CD4-positive, alpha-beta T cell treated with Interleukin-21 for 1 hour (primary cell): ENCODE data around the gene MAPRE3.

Source experiments
- DNase-seq: peaks from one replicate; pipeline ENCODE4 v3.0.0-alpha.2; 2020

Gene MAPRE3

DNA sequence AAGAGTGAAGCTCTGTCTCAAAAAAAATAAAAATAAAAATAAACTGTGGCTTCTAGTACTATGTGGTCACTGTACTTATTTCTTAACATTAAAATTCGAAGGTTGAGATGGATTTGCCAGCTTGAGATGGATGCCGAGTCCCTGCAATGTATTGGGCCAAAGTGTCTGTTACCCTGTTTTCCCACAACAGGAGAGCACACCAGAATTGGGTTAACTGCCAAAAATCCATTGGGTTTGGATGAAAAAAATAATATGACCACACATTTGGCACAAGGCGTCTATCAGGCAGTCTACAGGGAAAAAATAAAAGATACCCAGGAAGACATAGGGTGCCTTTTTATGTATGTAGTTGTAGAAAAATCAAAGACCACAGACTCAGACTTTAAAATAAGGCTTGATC lies 19.2 kb upstream of the MAPRE3 start:
- DNase-seq = no peak

DNA sequence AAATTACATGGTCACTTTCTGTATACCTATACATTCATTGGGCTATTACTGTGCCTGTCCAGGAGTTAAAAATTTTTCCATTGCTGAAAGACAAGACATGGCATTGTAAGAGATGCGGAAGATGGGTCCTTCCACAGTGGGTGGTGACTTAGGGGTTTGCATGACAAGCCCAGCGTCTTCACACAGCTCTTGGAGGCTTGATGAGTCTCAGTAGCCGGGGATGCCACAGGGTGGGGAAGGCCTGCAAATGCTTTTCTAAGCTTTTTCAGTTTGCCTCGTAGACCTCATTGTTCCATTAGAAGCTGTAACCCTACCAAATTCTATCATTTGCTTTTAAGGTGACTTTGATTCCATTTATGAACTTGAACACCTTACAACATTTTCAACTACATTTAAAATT lies 18.1 kb upstream of the MAPRE3 start:
- no peak for DNase-seq

DNA sequence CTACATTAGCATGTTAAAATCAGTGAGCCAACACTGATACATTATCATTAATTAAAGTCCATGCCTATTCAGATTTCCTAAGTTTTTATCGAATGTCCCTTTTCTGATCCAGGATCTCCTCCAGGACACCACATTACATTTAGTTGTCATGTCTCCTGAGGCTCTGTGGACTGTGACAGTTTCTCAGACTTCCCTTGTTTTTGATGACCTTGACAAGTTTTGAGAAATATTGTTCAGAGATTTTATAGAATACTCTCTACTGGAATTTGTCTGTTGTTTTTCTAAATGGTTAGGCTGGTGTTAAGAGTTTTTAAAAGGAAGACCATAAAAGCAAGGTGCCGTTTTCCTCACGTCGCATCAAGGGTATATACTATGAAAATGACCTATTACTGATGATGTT lies 16.3 kb upstream of the MAPRE3 start:
- DNase-seq = no peak

DNA sequence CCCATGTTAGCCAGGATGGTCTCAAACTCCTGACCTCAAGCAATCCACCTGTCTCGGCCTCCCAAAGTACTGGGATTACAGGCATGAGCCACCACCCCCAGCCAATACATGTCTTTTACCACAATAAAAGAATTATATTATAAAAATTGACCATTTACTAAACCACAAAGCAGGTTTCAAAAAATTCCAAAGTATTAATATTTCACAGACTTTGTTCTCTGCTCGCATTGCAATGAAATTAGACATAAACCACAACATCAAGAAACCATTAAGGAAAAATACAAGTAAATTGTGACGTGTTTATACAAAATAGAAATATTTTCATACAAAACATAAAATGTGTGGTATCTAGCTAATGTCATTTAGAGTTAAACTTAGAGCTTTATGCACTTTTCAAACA lies 13.4 kb upstream of the MAPRE3 start:
- no peak for DNase-seq

DNA sequence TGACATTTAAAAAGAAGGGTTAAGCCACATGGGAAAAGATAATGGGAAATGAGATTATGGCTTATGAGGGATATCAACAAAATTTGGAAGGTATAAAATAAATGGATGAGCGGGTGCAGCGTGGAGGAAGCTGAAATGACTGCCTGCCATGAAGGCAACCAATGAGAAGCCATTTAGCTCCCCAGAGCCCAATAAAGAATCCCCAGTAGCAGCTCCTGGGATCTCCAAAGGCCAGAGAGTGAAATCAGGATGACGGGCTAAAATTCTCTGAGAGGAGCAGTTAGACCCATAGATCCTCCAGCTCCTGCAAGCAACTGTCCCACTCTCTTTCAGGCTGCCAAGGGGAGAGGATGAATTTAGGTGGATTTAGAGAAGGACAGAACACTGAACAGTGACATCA lies 12.9 kb upstream of the MAPRE3 start:
- no peak for DNase-seq

DNA sequence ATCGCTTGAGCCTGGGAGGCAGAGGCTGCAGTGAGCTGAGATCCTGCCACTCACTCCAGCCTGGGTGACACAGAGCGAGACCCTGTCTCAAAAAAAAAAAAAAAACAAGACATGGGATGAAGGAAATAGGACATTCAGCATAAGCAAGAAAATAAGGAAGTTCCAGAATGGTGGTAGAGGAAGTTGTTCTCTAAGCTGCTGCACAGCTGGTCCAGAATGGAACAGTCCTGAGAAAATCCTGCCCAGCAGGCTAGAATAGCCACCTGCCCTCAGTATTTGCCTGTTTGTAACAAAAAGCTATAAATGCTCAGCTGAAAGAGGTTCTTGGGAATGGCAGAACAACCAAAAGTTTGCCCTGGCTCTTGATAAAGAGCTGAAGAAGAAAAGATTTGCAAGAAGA lies 11.1 kb upstream of the MAPRE3 start:
- DNase-seq = no peak

DNA sequence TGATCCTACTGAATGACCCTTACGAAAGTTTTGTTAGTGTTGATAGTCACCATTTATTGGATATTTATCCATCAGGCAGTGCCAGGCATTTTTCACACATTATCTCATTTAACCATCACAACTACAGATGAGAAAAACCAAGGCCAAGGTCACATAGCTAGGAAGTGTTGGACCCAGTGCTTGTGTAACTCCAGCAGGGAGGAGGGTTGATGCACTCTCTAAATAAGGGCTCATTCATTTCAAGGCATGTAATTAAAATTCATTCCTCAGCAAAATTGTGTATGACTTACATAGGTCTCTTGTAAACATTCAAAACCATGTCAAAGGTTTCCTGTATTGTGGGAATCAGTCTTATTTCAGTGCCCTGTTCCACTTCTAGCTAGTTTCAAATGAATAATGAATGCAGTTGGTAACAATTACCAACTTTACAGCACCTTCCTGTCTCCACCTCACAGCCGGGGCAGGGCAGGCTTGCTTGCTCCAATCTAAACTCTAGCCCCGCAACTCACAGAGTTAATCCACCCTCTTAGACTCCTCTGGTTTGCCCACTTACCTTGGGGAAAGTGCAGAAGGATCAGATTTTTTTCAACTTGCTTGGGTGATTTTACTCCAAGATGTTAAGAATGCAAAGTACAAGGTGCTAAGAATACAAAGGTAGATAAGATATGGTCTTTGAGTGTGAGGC lies 5.8 kb upstream of the MAPRE3 start:
- DNase-seq = no peak

DNA sequence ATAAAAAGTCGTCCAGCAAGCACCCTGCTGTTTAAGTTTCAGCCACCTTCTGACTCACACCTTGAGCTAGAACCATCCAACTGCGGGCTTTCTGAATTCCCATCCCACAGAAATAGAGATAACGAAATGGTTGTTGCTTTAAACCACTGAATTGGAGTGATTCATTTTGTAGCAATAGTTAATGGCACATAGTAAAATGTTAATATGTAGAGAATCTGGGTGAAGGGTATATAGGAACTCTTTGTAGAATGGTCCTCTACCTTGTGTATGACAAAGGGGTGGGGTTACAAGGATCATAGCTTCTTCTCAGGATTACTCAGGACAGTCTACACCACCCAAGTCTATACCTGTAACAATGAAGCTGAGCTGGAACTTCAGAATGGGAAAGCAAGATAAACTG lies 2.4 kb upstream of the MAPRE3 start:
- no peak for DNase-seq

DNA sequence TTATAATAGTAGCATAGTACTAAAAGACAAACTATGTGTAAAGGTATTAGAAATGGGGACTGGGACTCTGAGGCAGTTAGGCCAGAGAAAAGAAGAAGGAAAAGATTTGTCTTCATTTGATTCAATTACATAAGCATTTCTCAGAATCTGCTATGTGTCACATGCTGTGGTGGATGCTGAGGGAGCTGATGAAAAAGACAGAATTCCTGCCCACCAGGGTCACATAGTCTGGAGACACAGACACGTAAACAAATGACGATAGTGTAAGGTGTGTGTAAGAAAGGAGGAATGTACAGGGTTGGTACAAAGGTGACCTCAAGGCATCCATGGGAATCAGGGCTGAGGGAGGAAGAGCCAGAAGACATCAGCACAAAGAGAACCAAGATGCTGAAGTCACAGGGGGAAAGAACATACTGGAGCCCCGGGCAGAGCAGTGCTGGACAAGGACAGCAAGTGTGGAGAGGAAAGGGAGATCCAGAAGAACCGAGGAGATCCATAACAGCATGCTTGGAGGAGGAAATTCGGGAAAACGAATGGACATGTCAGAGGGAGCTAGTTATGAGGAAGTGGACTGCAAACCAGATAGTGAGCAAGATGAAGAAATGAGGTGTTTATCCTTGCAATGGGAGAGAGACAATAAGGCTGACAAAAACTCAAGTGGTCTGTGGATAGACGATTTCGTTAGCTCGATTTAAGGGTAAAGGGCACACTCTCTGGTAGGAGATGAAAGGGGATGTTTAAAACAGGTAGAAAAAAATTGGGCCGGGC lies 1.2 kb upstream of the MAPRE3 start:
- DNase-seq = no peak

DNA sequence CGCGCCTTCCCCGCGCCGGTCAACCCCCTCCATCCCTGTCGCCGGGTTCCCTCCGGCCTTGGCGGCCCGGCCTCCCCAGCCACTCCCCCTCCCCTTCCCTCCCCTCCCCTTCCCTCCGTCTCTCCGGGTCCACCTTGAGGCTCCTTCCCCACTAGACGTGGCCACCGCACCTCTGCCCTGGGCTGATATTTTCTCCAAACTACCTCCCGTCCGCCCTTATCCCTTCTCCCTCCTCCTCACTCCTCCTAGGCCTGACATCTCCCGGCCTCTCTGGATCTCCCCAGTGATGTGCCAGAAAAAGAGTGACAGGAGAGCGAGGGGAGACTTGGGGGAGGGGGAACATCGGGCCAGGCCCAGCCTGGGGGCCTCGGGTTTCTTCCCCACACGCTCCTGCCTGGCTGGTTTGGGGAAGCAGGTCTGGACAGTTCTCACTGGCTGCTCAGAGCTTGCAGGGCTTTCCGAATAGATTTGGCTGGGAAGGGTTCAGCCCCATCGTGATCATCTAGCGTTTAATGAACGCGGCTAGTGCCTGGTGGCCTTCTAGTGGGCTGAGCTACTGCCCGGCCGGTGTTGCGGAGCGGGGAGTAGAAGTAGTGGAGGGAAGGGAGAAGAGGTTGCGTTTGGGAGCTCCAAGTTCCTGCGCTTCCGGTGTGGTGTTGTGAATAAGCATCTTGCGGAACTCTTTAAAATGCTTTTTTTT lies 641 bp downstream of the MAPRE3 start:
- DNase-seq = no peak

DNA sequence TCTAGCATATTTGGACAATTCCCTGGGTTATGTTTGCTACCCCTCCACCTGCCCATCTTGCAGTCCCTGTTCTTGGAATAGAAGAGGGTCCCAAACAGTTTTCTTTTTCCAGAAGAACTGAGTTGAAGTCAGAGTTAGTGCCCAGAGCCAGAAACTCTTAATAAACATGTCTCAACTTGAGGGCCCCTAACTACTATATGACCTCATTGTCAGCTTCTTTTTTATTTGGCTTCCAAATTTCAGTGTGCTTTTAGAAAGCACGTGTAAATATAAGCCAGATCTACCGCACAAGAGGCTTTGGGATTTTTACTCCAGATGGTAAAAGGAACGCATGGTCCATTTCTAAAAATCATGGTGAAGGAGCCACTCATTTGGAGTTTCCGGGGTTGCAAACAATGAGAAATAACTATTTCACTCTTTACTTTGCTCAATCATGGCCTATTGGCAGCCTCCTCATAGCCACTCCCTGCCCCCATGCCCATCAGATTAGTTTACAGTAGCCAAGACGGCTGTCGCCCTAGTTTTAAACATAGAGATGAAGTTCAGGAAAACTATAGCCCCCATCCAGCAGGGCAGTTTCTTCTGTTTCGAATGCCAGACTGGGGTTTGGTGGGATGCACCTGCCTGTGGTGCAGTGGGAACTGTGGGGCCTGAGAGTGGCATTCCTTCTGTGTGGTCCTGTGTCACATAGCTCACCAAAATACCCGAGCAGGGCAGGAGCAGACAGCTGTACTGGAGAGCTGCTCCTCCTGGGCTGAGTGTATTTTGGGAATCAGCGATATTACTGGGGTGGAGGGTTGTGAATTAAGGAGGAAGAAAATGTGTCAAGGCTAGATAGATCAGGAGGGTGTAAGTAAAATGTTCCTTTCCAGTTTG lies 1.7 kb downstream of the MAPRE3 start:
- no peak for DNase-seq

DNA sequence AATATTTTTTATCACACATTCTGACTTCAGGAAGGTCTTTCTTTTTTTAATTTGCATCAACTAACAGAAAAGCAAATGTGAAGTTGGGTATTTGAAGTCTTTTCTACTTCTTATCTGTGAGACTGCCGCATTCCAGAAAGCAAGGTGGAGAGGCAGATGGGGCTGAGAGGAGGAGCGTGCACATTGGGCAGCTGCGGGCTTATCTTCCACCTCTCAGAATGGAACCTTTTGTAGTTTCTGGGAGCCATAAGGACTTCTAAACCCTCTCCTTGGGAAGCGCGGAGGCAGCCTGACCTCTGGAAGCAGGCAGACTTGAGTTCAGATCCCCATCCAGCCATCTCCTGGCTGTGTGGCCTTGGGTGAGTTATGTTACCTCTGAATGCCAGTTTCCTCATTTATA lies 3.9 kb downstream of the MAPRE3 start:
- DNase-seq = no peak

DNA sequence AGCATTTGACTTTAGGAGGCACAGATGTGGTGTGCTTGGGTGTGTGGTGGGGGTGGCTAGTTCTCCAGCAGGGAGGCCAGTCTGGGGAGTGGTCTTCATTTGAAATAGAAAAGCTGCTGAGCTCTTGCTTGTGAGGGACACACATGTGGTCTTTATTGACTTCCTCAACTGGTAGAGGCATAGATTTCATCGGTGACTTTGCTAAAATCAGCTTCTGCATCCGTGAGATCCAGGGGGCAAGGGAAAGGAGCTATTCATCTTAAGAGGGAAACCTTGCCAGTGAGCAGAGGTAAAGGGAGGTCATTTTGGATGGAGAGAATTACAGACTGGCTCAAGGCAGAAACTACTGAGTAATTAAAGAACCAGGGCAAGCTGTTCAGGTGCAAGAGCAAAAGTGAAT lies 4.7 kb downstream of the MAPRE3 start:
- DNase-seq = no peak

DNA sequence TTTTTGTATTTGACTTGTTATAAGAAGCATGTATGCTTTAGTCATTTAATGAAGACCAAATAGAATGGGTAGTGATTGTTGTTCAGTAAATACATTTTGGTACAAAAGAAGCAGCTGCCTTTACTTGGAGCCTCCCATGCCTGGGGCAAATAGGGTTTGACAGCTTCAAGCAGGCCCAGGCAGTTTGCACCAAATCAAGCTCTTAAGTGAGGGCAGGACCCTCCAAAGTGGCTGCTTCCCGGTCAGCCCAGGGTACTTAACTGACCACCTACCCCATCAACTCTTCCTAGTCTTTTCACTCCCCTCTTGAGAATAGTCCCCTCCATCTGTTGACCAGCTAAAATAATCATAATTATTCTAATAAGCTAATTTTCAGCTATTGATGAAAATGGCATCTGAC lies 5.2 kb downstream of the MAPRE3 start:
- DNase-seq = no peak

DNA sequence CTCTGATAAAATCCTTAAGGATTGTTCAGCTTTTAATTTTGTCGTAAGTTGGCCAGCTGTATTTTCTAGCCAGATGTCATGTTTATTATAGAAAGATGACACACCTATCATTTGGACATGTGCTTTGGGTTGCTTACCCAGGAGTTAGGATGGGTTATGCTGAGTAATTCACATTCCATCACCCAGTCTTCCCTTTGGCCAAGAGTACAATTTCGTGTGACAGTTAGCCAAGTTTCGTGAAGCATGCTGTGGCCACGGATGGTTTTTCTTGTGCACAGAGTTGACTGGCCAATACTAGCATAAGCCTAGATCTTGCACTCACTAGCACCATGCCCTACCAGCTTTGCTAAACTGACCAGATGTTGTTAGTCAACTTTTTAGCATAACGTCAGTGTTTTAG lies 5.8 kb downstream of the MAPRE3 start:
- DNase-seq = no peak

DNA sequence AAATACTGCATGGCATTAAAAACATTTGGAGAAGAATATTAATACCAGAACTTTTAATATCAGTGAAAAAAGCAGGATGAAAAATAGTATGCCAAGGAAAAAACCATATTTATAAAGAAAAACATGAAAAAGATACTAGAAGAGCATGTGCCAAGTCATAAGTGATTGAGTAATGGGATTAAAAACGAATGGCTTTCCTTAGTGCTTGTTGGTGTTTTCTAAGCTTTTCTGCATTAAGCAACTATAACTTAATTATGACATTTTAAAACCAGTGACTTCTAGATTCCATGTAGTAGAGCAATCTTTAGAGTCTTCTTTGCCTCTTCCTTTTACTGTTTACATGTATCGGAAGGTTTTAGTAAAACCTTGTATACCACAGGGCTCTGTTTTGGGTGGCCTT lies 6.6 kb downstream of the MAPRE3 start:
- no peak for DNase-seq

DNA sequence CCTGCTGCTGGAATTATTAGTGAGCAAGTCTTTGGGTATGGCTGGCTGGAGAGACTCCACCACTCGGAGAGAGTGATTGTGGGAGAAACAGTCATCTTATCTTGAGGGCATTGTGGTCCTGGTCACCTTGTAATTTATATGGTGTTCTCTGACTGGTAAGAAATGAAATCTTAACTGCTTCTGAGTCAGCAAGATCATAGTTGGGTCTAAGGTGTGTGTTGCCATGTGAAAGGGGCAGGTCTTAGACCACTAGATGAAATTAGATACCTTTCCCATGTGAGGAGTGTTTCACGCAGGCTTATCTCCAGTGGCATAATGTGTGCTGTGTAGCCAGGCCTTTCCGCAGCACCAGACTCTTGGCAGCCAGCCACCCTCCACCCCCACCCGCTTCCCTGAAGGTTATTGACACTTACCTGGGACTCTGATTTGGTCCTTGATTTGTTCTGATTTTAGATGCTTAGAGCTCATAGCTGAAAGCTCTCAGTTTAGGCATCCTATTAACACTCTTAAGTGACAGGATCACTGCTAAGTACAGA lies 7.7 kb downstream of the MAPRE3 start:
- DNase-seq = no peak

DNA sequence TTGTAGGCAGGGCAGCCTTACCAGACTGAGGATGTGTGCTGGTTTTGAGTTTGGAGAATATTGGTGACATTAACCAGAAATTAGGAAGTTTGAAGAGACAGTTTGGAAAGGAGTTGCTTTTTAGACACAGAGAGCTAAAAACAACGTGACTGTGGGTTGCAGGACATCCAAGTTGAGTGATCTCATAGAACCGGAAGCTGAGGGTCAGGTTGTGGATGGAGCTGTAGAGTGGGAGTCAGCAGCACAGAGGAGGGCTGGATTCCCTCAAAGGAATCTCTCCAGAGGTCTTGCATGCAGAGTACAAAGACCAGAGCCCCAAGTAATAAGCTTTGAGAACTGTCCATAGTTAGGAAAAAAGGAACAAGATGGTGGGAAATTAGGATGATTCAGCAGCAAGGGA lies 9.3 kb downstream of the MAPRE3 start:
- DNase-seq = no peak

DNA sequence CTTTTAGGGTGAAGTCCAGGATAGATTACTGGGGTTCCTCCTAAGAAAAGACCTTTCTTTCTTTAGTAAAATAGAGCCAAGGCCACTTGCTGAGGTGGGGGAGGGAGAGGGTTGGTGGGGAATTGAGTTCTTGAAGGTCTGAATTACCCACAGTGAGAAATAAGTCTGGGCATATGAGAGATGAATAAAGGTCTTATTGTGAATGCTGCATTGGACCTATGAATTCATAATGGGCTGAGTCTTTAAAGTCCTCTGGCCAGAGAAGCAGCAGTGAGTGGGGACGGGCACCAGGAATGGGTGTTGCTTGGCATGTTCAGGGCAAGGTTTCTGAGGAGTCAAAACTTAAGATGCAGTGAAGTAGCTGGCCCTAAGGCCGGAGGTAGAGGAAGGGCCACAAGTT lies 10.5 kb downstream of the MAPRE3 start:
- no peak for DNase-seq

DNA sequence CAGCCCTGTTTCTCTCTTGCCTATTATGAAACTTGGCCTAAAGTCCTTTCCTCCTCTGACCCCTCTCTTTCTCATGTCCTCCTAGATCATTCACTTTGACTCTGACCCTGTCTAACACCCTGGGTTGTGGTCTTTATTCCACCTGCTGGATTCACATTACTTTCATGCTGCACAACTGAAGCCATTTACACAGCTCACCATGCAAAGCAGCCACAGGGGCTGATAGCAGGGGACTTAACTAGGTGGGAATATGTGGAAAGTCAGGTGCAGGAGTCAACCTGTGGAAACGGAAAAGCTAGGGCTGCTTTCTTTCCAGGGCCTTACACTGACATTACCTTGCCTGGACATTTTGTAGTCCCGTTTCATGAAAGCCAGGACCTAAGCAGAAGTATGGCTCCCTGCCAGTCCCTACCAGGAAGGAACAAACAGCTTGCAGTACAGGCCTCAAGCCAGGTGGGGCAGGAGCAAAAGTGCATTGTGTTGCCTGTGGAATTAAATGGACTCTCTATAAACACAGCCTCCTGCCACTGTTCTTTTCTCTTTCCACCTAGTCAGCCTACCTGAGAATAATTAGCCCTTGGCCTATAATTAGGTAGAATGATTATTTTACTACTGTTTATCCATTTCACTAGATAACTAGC lies 11.8 kb downstream of the MAPRE3 start:
- DNase-seq = peak; percentile 9

DNA sequence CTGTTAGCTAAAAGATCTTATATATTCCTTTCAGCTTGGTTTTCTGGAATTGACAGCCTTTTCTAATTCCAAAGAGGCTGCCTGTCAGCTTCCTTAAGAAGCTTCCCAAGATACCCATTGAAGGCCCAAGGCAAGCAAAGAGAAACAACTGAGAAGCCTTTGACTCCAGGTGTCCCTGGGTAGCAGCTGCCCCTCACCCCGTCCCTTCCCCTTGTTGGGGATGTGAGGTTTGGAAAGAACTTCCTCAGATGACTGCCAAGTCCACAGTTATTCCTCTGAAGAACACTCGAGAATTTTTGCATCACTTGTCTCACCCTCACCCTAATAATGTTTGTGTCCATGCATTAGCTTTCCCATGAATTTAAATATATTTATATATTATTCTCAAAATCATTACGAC lies 13.3 kb downstream of the MAPRE3 start:
- DNase-seq = no peak

DNA sequence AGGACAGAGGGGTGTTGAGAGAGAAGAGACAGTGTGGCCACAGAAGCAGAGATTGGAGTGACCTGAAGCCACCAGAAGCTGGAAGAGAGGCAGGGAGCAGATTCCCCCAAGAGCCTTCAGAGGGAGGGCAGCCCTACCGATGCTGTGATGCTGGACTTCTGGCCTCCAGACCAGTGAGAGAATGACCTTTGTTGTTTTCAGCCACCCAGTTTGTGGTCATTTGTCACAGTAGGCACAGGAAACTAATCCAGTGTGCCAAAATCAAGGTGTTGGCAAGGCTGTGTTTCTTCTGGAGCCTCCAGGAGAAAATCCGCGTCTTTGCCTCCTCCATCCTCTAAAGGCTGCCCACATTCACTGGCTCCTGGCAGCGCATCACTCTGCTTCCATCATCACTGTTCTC lies 15.4 kb downstream of the MAPRE3 start:
- DNase-seq = no peak

DNA sequence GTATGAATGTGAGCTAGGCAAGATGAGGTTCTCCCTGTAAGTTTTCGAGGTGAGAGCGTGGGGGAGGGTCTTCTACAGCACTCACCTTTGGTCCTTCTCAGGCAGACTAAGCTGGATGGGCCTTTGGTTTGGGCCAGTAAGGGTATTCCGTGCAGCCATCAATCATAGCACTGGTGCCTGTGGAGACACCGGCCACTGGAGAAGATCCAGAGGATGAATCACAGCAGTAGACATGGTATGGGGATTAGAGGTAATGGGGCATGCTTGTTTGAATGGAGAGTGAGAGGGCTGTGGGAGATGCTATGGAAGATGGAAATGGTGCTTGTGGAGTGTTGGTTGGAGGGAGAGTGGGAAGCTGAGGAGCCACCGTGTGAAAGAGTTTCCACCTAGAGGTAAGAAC lies 16.1 kb downstream of the MAPRE3 start:
- no peak for DNase-seq
